Measurements from ENCODE around the gene PINK1.

Gene PINK1

GRCh38 chr1:20693623-20694022, 60.4 kb downstream of the PINK1 start:
- TF ChIP-seq CTCF (IDR thresholded peaks at IDR 0.05; ENCODE audit: low read length) (no peak), EZH2 (IDR thresholded peaks at IDR 0.05; ENCODE audit: borderline replicate concordance, low read length) (no peak)
- no peaks in the 10 kb centered on the region for H3K9me3 ChIP-seq (ENCODE audit: low read length)
- H3K79me2 ChIP-seq (ENCODE audit: insufficient read depth, low read length) = no peaks in the 10 kb centered on the region
- H3K36me3 ChIP-seq (ENCODE audit: insufficient read depth, low read length) = no peaks in the 10 kb centered on the region
- no peak overlapping the region for H2AFZ ChIP-seq (ENCODE audit: low read length)
- H3K4me2 ChIP-seq (ENCODE audit: low read length) = no peak overlapping the region
- peaks cover 3% of the 10 kb centered on the region for H3K4me1 ChIP-seq (ENCODE audit: insufficient read depth, low read length, severe bottlenecking)
- H4K20me1 ChIP-seq (ENCODE audit: insufficient read depth, low read length) = no peaks in the 10 kb centered on the region
- H3K9ac ChIP-seq (ENCODE audit: low read length) = no peak overlapping the region
- no peaks in the 10 kb centered on the region for H3K9me2 ChIP-seq (ENCODE audit: low read depth, low read length)
- H3K4me3 ChIP-seq (ENCODE audit: low read depth, low read length, poor library complexity, severe bottlenecking) = no peak overlapping the region
- H3K27me3 ChIP-seq (ENCODE audit: insufficient read depth, low read length) = no peaks in the 10 kb centered on the region; the same call in 1 of the 2 replicates
- no peak overlapping the region for H3K27ac ChIP-seq (ENCODE audit: low read depth, low read length, poor library complexity, severe bottlenecking)
- H3F3A ChIP-seq (ENCODE audit: insufficient read depth, low read length) = no peaks in the 10 kb centered on the region

DNA sequence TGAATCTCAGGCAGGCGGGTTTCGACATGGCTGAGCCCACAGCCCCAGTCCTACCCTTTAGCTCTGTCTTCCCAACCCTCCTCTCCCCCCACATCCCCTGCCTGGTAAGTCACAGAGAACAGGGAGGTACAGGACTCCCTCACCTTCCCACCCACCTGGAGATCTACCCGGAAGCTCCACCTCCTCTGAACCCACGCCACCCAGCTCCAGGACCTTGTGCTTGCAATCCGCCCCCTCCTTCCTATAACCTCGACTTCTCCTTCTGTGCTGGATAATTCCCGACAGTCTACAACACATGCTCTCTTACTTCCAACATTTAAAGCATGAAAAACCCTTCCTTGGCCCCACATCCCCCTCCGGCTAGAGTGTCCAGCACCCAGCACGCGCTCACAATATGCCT, 62.3 kb downstream of the PINK1 start:
- H3K79me2 ChIP-seq (ENCODE audit: insufficient read depth, low read length) = no peaks in the 10 kb centered on the region
- no peak overlapping the region for H3K27ac ChIP-seq (ENCODE audit: low read depth, low read length, poor library complexity, severe bottlenecking)
- no peak overlapping the region for H3K4me2 ChIP-seq (ENCODE audit: low read length)
- no peaks in the 10 kb centered on the region for H3F3A ChIP-seq (ENCODE audit: insufficient read depth, low read length)
- H3K9ac ChIP-seq (ENCODE audit: low read length) = no peak overlapping the region
- TF ChIP-seq EZH2 (IDR thresholded peaks at IDR 0.05; ENCODE audit: borderline replicate concordance, low read length) = no peak
- TF ChIP-seq CTCF (IDR thresholded peaks at IDR 0.05; ENCODE audit: low read length) = no peak
- H3K36me3 ChIP-seq (ENCODE audit: insufficient read depth, low read length) = no peaks in the 10 kb centered on the region
- no peaks in the 10 kb centered on the region for H3K9me3 ChIP-seq (ENCODE audit: low read length)
- H3K4me3 ChIP-seq (ENCODE audit: low read depth, low read length, poor library complexity, severe bottlenecking) = no peak overlapping the region
- H4K20me1 ChIP-seq (ENCODE audit: insufficient read depth, low read length) = no peaks in the 10 kb centered on the region
- no peak overlapping the region for H2AFZ ChIP-seq (ENCODE audit: low read length)
- no peaks in the 10 kb centered on the region for H3K9me2 ChIP-seq (ENCODE audit: low read depth, low read length)
- H3K27me3 ChIP-seq (ENCODE audit: insufficient read depth, low read length) = no peaks in the 10 kb centered on the region; the same call in 1 of the 2 replicates
- H3K4me1 ChIP-seq (ENCODE audit: insufficient read depth, low read length, severe bottlenecking) = peaks cover 3% of the 10 kb centered on the region

DNA sequence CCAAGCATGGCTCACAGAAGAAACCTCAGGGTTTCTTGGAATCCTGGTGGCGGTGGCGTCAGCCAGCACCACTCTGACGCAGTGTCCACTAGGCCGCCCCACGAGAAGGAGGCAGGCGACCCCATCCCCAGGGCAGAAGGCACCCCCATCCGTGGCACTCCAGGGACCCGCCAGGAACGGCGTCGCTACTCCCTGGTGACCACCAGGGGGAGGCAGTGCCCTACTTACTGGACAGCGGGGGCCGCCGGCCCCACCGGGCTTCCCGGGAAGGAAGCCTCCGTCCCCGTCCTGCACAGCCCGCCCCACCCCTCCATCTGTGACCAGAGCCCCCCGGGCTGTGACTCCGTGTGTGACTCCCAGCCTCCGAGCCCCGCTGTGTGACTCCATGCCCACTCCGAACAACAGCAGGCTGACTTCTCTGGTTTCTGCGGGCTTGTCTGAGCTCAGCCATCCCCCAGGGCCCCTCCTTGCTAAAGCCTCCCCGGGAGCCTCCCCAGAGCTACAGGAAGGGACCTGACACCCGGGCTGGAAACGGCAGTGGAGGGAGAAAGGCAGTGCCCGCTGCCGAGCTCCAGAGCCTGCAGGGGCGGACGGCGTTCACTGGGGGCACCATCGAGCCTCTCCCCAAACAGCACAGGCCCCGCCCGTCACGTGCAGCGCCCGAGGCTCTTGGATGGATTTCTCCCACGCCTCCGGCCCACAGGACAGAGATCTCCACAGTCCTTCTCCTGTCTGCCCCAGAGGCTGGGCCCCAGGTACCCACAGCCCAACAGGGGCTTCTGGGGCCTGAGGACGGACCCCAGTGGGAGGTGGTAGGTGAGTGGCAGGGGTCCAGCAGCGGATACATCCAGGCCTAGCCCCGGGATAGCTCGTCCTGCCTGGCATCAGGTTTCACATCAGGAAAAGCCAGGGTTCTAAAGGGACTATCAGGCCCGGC, 63.4 kb downstream of the PINK1 start:
- H3K27me3 ChIP-seq (ENCODE audit: insufficient read depth, low read length) = no peaks in the 10 kb centered on the region; the same call in 1 of the 2 replicates
- H3K4me2 ChIP-seq (ENCODE audit: low read length) = peak overlapping the region; percentile 99
- no peak for TF ChIP-seq EZH2 (IDR thresholded peaks at IDR 0.05; ENCODE audit: borderline replicate concordance, low read length)
- peak; percentile 84 for TF ChIP-seq CTCF (IDR thresholded peaks at IDR 0.05; ENCODE audit: low read length)

More for the DNA sequence above, 63.4 kb downstream of the PINK1 start:
- H3K9ac ChIP-seq (ENCODE audit: low read length) = peak overlapping the region; percentile 89
- peak overlapping the region; percentile 80 for H3K4me3 ChIP-seq (ENCODE audit: low read depth, low read length, poor library complexity, severe bottlenecking)
- H4K20me1 ChIP-seq (ENCODE audit: insufficient read depth, low read length) = no peaks in the 10 kb centered on the region
- no peaks in the 10 kb centered on the region for H3F3A ChIP-seq (ENCODE audit: insufficient read depth, low read length)
- H3K36me3 ChIP-seq (ENCODE audit: insufficient read depth, low read length) = no peaks in the 10 kb centered on the region
- H3K9me3 ChIP-seq (ENCODE audit: low read length) = no peaks in the 10 kb centered on the region
- no peaks in the 10 kb centered on the region for H3K9me2 ChIP-seq (ENCODE audit: low read depth, low read length)
- H2AFZ ChIP-seq (ENCODE audit: low read length) = peak overlapping the region; percentile 99
- H3K79me2 ChIP-seq (ENCODE audit: insufficient read depth, low read length) = no peaks in the 10 kb centered on the region
- H3K27ac ChIP-seq (ENCODE audit: low read depth, low read length, poor library complexity, severe bottlenecking) = no peak overlapping the region
- H3K4me1 ChIP-seq (ENCODE audit: insufficient read depth, low read length, severe bottlenecking) = peaks cover 3% of the 10 kb centered on the region

Measured in OCI-LY1 (cell line).